OCI-LY7 (cell line): Measurements from ENCODE around the gene WDFY4.

ENCODE experiments used
- CTCF ChIP-seq: fragments of 200-600 bp; sonication (generic); conservative IDR thresholded peaks from 2 replicates; pipeline ENCODE4 v1.5.1; 2014; ENCODE audit warnings: mild to moderate bottlenecking, antibody characterized with exemption, low read length, moderate library complexity, mixed read lengths
- EZH2phosphoT487 ChIP-seq: fragments of 200-600 bp; sonication (generic); IDR thresholded peaks from 2 replicates; pipeline ENCODE4 v1.6.1; 2018; ENCODE audit warnings: low read depth, borderline replicate concordance, mild to moderate bottlenecking, mixed run types, antibody characterized with exemption, low read length, moderate library complexity, mixed read lengths

GRCh38 chr10:48701941-48702340 lies 17.3 kb downstream of the WDFY4 start:
- no peak for TF ChIP-seq CTCF
- TF ChIP-seq EZH2phosphoT487 = no peak
